Tibial nerve (tissue), 3 donors: ENCODE results near the gene PARP12.

Experiments used
- POLR2A ChIP-seq, 2 donors: fragments of 450-650 bp; IDR thresholded peaks; one replicate each; pipeline ENCODE4 v1.6.1; 2017; ENCODE audit warnings: antibody characterized with exemption in 2 of 2, mild to moderate bottlenecking in 2 of 2, moderate library complexity in 2 of 2
- TF ChIP-seq, protein P1 (sequence below), 5 experiments: fragments of 200-600 bp in 3 of 5; fragments of 450-650 bp in 2 of 5; sonication (generic) in 3 of 5; IDR thresholded peaks; one replicate each; pipeline ENCODE4 v1.5.1; 2016 to 2019; ENCODE audit warnings: antibody characterized with exemption in 5 of 5, mild to moderate bottlenecking in 3 of 5, moderate library complexity in 2 of 5

DNA sequence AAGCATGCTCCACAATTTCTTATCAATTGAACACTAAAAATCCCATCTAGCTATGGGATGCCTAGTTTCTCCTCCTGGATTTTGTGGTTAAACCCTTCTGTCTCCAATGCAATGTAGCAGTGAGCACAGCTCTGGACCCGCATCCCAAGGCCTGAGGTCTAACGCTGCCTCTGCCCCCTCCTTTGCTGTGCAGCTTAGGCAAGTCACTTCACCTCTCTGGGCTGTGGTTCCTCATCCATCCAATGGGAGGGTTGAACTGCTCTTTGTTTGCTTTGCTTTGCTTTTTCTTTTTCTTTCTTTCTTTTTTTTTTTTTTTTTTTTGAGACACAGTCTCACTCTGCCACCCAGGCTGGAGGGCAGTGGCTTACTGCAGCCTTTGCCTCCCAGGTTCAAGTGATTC is 69.2 kb downstream of the PARP12 start:
- no peak for TF ChIP-seq POLR2A (IDR thresholded peaks at IDR 0.05)
- TF ChIP-seq, protein P1, sequence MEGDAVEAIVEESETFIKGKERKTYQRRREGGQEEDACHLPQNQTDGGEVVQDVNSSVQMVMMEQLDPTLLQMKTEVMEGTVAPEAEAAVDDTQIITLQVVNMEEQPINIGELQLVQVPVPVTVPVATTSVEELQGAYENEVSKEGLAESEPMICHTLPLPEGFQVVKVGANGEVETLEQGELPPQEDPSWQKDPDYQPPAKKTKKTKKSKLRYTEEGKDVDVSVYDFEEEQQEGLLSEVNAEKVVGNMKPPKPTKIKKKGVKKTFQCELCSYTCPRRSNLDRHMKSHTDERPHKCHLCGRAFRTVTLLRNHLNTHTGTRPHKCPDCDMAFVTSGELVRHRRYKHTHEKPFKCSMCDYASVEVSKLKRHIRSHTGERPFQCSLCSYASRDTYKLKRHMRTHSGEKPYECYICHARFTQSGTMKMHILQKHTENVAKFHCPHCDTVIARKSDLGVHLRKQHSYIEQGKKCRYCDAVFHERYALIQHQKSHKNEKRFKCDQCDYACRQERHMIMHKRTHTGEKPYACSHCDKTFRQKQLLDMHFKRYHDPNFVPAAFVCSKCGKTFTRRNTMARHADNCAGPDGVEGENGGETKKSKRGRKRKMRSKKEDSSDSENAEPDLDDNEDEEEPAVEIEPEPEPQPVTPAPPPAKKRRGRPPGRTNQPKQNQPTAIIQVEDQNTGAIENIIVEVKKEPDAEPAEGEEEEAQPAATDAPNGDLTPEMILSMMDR (IDR thresholded peaks at IDR 0.05): no peak
